Mesenchymal stem cell (in vitro differentiated cells and primary cell): ENCODE results near the gene UNC5C.
A peak's percentile ranks its signal among the peaks of the same experiment; 100 is the strongest.

Source experiments
- DNase-seq: peaks from one replicate; pipeline ENCODE4 v3.0.0-alpha.2; 2013
- H2AFZ ChIP-seq: one replicate; pipeline ENCODE4 v1.6.1; 2013; ENCODE audit warnings: low read depth, mild to moderate bottlenecking, control low read depth, inconsistent platforms, low read length, moderate library complexity
- H2AK5ac ChIP-seq: 2 replicates; pipeline ENCODE4 v1.6.1; 2013; ENCODE audit warnings: low read length, moderate library complexity, mild to moderate bottlenecking, inconsistent platforms; ENCODE audit not compliant: severe bottlenecking
- H2BK120ac ChIP-seq: one replicate; pipeline ENCODE4 v1.6.1; 2013; ENCODE audit warnings: low read depth, mild to moderate bottlenecking, inconsistent platforms, low read length, moderate library complexity
- H2BK12ac ChIP-seq, 2 experiments: one replicate each; pipeline ENCODE4 v1.6.1; 2013; ENCODE audit warnings: inconsistent platforms in 2 of 2, low read length in 2 of 2, mild to moderate bottlenecking in 2 of 2, moderate library complexity in 2 of 2, control low read depth in 1 of 2
- H2BK15ac ChIP-seq: one replicate; pipeline ENCODE4 v1.6.1; 2013; ENCODE audit warnings: mild to moderate bottlenecking, low read depth, inconsistent platforms; ENCODE audit not compliant: poor library complexity, severe bottlenecking
- H2BK5ac ChIP-seq: 2 replicates; pipeline ENCODE4 v1.6.1; 2013; ENCODE audit warnings: low read depth, mild to moderate bottlenecking, low read length, control low read depth, inconsistent platforms; ENCODE audit not compliant: poor library complexity, severe bottlenecking
- H3K14ac ChIP-seq, 2 experiments: one replicate each; pipeline ENCODE4 v1.6.1; 2013; ENCODE audit warnings: inconsistent platforms in 2 of 2, low read length in 2 of 2, control low read depth in 1 of 2, mild to moderate bottlenecking in 1 of 2, moderate library complexity in 1 of 2
- H3K18ac ChIP-seq, 2 experiments: one replicate each; pipeline ENCODE4 v1.6.1; 2013; ENCODE audit warnings: inconsistent platforms in 2 of 2, low read length in 2 of 2, control low read depth in 1 of 2, low read depth in 1 of 2, mild to moderate bottlenecking in 1 of 2
- H3K23ac ChIP-seq, 2 experiments: one replicate each; pipeline ENCODE4 v1.6.1; 2013; ENCODE audit warnings: inconsistent platforms in 2 of 2, low read length in 2 of 2, mild to moderate bottlenecking in 2 of 2, moderate library complexity in 2 of 2, control low read depth in 1 of 2
- H3K27ac ChIP-seq: 2 replicates; pipeline ENCODE4 v1.5.1; 2013; ENCODE audit warnings: mild to moderate bottlenecking, moderate library complexity, low read length, control low read depth, inconsistent platforms; ENCODE audit not compliant: poor library complexity, severe bottlenecking
- H3K27me3 ChIP-seq, 2 experiments: 2 replicates each; pipeline versions ENCODE4 v1.6.1 to v1.7.0; 2013; ENCODE audit warnings: low read length in 2 of 2, mild to moderate bottlenecking in 2 of 2, moderate library complexity in 2 of 2, control low read depth in 1 of 2, inconsistent platforms in 1 of 2; ENCODE audit not compliant: control insufficient read depth in 1 of 2, insufficient read depth in 1 of 2
- H3K36me3 ChIP-seq, 2 experiments: 2 replicates each; pipeline versions ENCODE4 v1.6.1 to v1.7.0; 2013; ENCODE audit warnings: low read length in 2 of 2, control low read depth in 1 of 2, inconsistent platforms in 1 of 2, low read depth in 1 of 2, mild to moderate bottlenecking in 1 of 2; ENCODE audit not compliant: insufficient read depth in 2 of 2, control insufficient read depth in 1 of 2
- H3K4ac ChIP-seq, 2 experiments: one replicate each; pipeline ENCODE4 v1.6.1; 2013; ENCODE audit warnings: inconsistent platforms in 2 of 2, low read length in 2 of 2, mild to moderate bottlenecking in 2 of 2, moderate library complexity in 2 of 2, control low read depth in 1 of 2, low read depth in 1 of 2
- H3K4me1 ChIP-seq: 2 replicates; pipeline ENCODE4 v1.6.1; 2013; ENCODE audit warnings: low read depth, low read length, control low read depth; ENCODE audit not compliant: control insufficient read depth, insufficient read depth
- H3K4me2 ChIP-seq: 2 replicates; pipeline ENCODE4 v1.6.1; 2013; ENCODE audit warnings: low read length, mild to moderate bottlenecking, inconsistent platforms; ENCODE audit not compliant: poor library complexity, severe bottlenecking
- H3K4me3 ChIP-seq, 2 experiments: 2 replicates each; pipeline versions ENCODE4 v1.5.1 to v1.7.0; 2013; ENCODE audit warnings: low read length in 2 of 2, mild to moderate bottlenecking in 2 of 2, control low read depth in 1 of 2, low read depth in 1 of 2; ENCODE audit not compliant: insufficient read depth in 1 of 2
- H3K79me1 ChIP-seq: replicated peaks from 2 replicates; pipeline ENCODE4 v1.6.1; 2013; ENCODE audit warnings: mild to moderate bottlenecking, control low read depth, low read length, inconsistent platforms; ENCODE audit not compliant: poor library complexity, severe bottlenecking
- H3K9ac ChIP-seq: 2 replicates; pipeline ENCODE4 v1.7.0; 2013; ENCODE audit warnings: mild to moderate bottlenecking, low read length, moderate library complexity
- H3K9me3 ChIP-seq: 2 replicates; pipeline ENCODE4 v1.7.0; 2013; ENCODE audit warnings: mild to moderate bottlenecking, low read length; ENCODE audit not compliant: control insufficient read depth
- H4K8ac ChIP-seq: one replicate; pipeline ENCODE4 v1.6.1; 2013; ENCODE audit warnings: inconsistent platforms, mild to moderate bottlenecking, low read length, moderate library complexity
- H4K91ac ChIP-seq: one replicate; pipeline ENCODE4 v1.6.1; 2013; ENCODE audit warnings: mild to moderate bottlenecking, low read length, inconsistent platforms
- WGBS: methylation state at CpG from one replicate; pipeline ENCODE4 v1.1.7; 2013; ENCODE audit warnings: mixed read lengths; 5-methylcytosine and 5-hydroxymethylcytosine counted together

Gene UNC5C

GRCh38 chr4:95190751-95191436 lies 357.9 kb downstream of the UNC5C start:
- H3K23ac ChIP-seq, result no peak overlapping the region
- H2AFZ ChIP-seq, result no peak overlapping the region
- no peak overlapping the region for H2BK5ac ChIP-seq
- no peaks in the 10 kb centered on the region for H3K36me3 ChIP-seq
- H4K91ac ChIP-seq, result no peak overlapping the region
- no peak overlapping the region for H3K18ac ChIP-seq
- H3K9ac ChIP-seq, result no peak overlapping the region
- no peak overlapping the region for H2BK15ac ChIP-seq
- no peak overlapping the region for H3K4me3 ChIP-seq
- no peak overlapping the region for H3K4me2 ChIP-seq
- no peak overlapping the region for H2BK120ac ChIP-seq
- no peaks in the 10 kb centered on the region for H3K79me1 ChIP-seq
- peaks cover 0 to 14% of the 10 kb centered on the region in 2 experiments for H3K27me3 ChIP-seq
- peaks cover 3% of the 10 kb centered on the region for H3K4me1 ChIP-seq
- no peak overlapping the region for H3K14ac ChIP-seq
- no peaks in the 10 kb centered on the region for H3K9me3 ChIP-seq
- WGBS, result 33% methylated on average over 9 of the region's 9 CpGs
- H2BK12ac ChIP-seq, result no peak overlapping the region
- no peak overlapping the region for H3K4ac ChIP-seq
- H3K27ac ChIP-seq, result no peak overlapping the region
- no peak overlapping the region for H2AK5ac ChIP-seq
- DNase-seq, result peak; percentile 83
- H4K8ac ChIP-seq, result peak overlapping the region; percentile 58

- no peak overlapping the region for H3K14ac ChIP-seq
- H3K4ac ChIP-seq, result no peak overlapping the region
- no peak overlapping the region for H4K91ac ChIP-seq
- no peak overlapping the region for H3K23ac ChIP-seq
- no peaks in the 10 kb centered on the region for H3K79me1 ChIP-seq
- H2BK120ac ChIP-seq, result no peak overlapping the region
- no peak overlapping the region for H4K8ac ChIP-seq
- no peaks in the 10 kb centered on the region for H3K36me3 ChIP-seq
- no peak overlapping the region for H3K18ac ChIP-seq
- H3K4me1 ChIP-seq, result peaks cover 3% of the 10 kb centered on the region
- H2BK12ac ChIP-seq, result no peak overlapping the region
- H3K4me2 ChIP-seq, result no peak overlapping the region
- H2BK15ac ChIP-seq, result no peak overlapping the region
- peaks cover 0 to 11% of the 10 kb centered on the region in 2 experiments for H3K27me3 ChIP-seq
- WGBS, result 90% methylated on average over 5 of the region's 5 CpGs
- DNase-seq, result no peak
- no peaks in the 10 kb centered on the region for H3K9me3 ChIP-seq
- H2BK5ac ChIP-seq, result no peak overlapping the region
- no peak overlapping the region for H3K9ac ChIP-seq
- no peak overlapping the region for H2AFZ ChIP-seq
- H2AK5ac ChIP-seq, result no peak overlapping the region
- no peak overlapping the region for H3K27ac ChIP-seq
- H3K4me3 ChIP-seq, result no peak overlapping the region
These were observed 359.9 kb downstream of the UNC5C start for GRCh38 chr4:95188701-95189370.

- Histone ChIP-seq H3K4me2 (no peak overlapping the region), H3K9ac (no peak overlapping the region), H3K79me1 (no peaks in the 10 kb centered on the region), H3K9me3 (no peaks in the 10 kb centered on the region), H3K23ac (no peak overlapping the region), H3K18ac (no peak overlapping the region), H3K4me1 (no peaks in the 10 kb centered on the region), H3K36me3 (no peaks in the 10 kb centered on the region), H3K14ac (no peak overlapping the region), H3K4ac (no peak overlapping the region), H4K8ac (no peak overlapping the region), H2AK5ac (no peak overlapping the region), H2BK5ac (no peak overlapping the region), H2BK120ac (no peak overlapping the region), H2BK15ac (no peak overlapping the region), H2AFZ (no peak overlapping the region), H4K91ac (no peak overlapping the region), H3K4me3 (no peak overlapping the region), H3K27me3 (peaks cover 0 to under 1% of the 10 kb centered on the region in 2 experiments), H3K27ac (no peak overlapping the region), H2BK12ac (no peak overlapping the region)
- WGBS, result 92% methylated on average over 7 of the region's 8 CpGs
- no peak for DNase-seq
These were observed 362.1 kb downstream of the UNC5C start for GRCh38 chr4:95186666-95187065.

- WGBS, result 93% methylated on average over 3 of the region's 5 CpGs
These were observed 364.9 kb downstream of the UNC5C start for GRCh38 chr4:95183656-95184408.

More at GRCh38 chr4:95183656-95184408, 364.9 kb downstream of the UNC5C start:
- H2AK5ac ChIP-seq, result no peak overlapping the region
- H2AFZ ChIP-seq, result no peak overlapping the region
- H3K4ac ChIP-seq, result no peak overlapping the region
- no peak overlapping the region for H3K9ac ChIP-seq
- H4K91ac ChIP-seq, result no peak overlapping the region
- peaks cover 4% of the 10 kb centered on the region for H3K4me1 ChIP-seq
- no peak overlapping the region for H3K14ac ChIP-seq
- H3K9me3 ChIP-seq, result no peaks in the 10 kb centered on the region
- H3K18ac ChIP-seq, result no peak overlapping the region
- H4K8ac ChIP-seq, result no peak overlapping the region
- no peak overlapping the region for H3K4me3 ChIP-seq
- no peak overlapping the region for H3K27ac ChIP-seq
- H2BK5ac ChIP-seq, result no peak overlapping the region
- no peak for DNase-seq
- H2BK120ac ChIP-seq, result no peak overlapping the region
- H3K79me1 ChIP-seq, result no peaks in the 10 kb centered on the region
- H3K36me3 ChIP-seq, result no peaks in the 10 kb centered on the region
- no peaks in the 10 kb centered on the region for H3K27me3 ChIP-seq
- H3K4me2 ChIP-seq, result no peak overlapping the region
- no peak overlapping the region for H2BK12ac ChIP-seq
- no peak overlapping the region for H3K23ac ChIP-seq
- H2BK15ac ChIP-seq, result no peak overlapping the region
